ENCODE measurements around the gene LYPD6.
"Not testable (repeated sequence)": the region's sequence is repeated elsewhere in the genome, so short reads cannot be mapped to it uniquely, and the experiment has no call there.

The LYPD6 gene

GRCh38 chr2:149330127-149331022 is at the start of gene LYPD6:
Gene LYPD6 (plus strand): TSS chr2:149330587. CDS start chr2:149437709, 107,122 bp downstream.
- peak; percentile 73 for DNase-seq (ENCODE audit: low spot score)

GRCh38 chr2:149281441-149281840 is 48.9 kb upstream of the LYPD6 start:
- no peak for DNase-seq (ENCODE audit: low spot score)

- DNase-seq (ENCODE audit: low spot score), result no peak
Measured at GRCh38 chr2:149290662-149291061, 39.7 kb upstream of the LYPD6 start.

GRCh38 chr2:149291881-149292280 is 38.5 kb upstream of the LYPD6 start:
- DNase-seq (ENCODE audit: low spot score), result no peak

- DNase-seq (ENCODE audit: low spot score), result no peak
Measured at GRCh38 chr2:149296031-149296430, 34.4 kb upstream of the LYPD6 start.

- no peak for DNase-seq (ENCODE audit: low spot score)
Measured at GRCh38 chr2:149307014-149307413, 23.4 kb upstream of the LYPD6 start.

- no peak for DNase-seq (ENCODE audit: low spot score)
Measured at GRCh38 chr2:149310349-149310748, 20.0 kb upstream of the LYPD6 start.

GRCh38 chr2:149312039-149312438 is 18.3 kb upstream of the LYPD6 start:
- no peak for DNase-seq (ENCODE audit: low spot score)

- DNase-seq (ENCODE audit: low spot score), result peak; percentile 36
Measured at GRCh38 chr2:149313512-149313972, 16.8 kb upstream of the LYPD6 start.

- no peak for DNase-seq (ENCODE audit: low spot score)
Measured at GRCh38 chr2:149314687-149315086, 15.7 kb upstream of the LYPD6 start.

GRCh38 chr2:149315461-149315860 is 14.9 kb upstream of the LYPD6 start:
- DNase-seq (ENCODE audit: low spot score), result no peak

- not testable (repeated sequence) for DNase-seq (ENCODE audit: low spot score)
Measured at GRCh38 chr2:149318566-149318965, 11.8 kb upstream of the LYPD6 start.

GRCh38 chr2:149320362-149320761 is 10.0 kb upstream of the LYPD6 start:
- DNase-seq (ENCODE audit: low spot score), result no peak

GRCh38 chr2:149329068-149329467 is 1.3 kb upstream of the LYPD6 start:
- DNase-seq (ENCODE audit: low spot score), result peak; percentile 20

GRCh38 chr2:149329489-149330126 is 779 bp upstream of the LYPD6 start:
- peak; percentile 85 for DNase-seq (ENCODE audit: low spot score)

- no peak for DNase-seq (ENCODE audit: low spot score)
Measured at GRCh38 chr2:149331023-149331400, 625 bp downstream of the LYPD6 start.

GRCh38 chr2:149332364-149332763 is 2.0 kb downstream of the LYPD6 start:
- DNase-seq (ENCODE audit: low spot score), result no peak

- DNase-seq (ENCODE audit: low spot score), result no peak
Measured at GRCh38 chr2:149333636-149334035, 3.2 kb downstream of the LYPD6 start.

- no peak for DNase-seq (ENCODE audit: low spot score)
Measured at GRCh38 chr2:149334156-149334555, 3.8 kb downstream of the LYPD6 start.

GRCh38 chr2:149339324-149339723 is 8.9 kb downstream of the LYPD6 start:
- DNase-seq (ENCODE audit: low spot score), result no peak

GRCh38 chr2:149342509-149342908 is 12.1 kb downstream of the LYPD6 start:
- no peak for DNase-seq (ENCODE audit: low spot score)

GRCh38 chr2:149344105-149344504 is 13.7 kb downstream of the LYPD6 start:
- DNase-seq (ENCODE audit: low spot score), result no peak

GRCh38 chr2:149346272-149346671 is 15.9 kb downstream of the LYPD6 start:
- DNase-seq (ENCODE audit: low spot score), result no peak

Data from SW480 (cell line).